OCI-LY7 (cell line): ENCODE measurements around the gene CBY3. TPM values are rescaled to one million over a fixed set of nuclear protein-coding genes. Genes with fewer than 3 reads are reported as not detected.
"Not testable (repeated sequence)": the region's sequence is repeated elsewhere in the genome, so short reads cannot be mapped to it uniquely, and the experiment has no call there.

Source experiments
- BruUV-seq: library from RNA; stranded (reverse); fragments of 400-500 nt; replicated peaks from 2 replicates; lab custom pipeline; 2021; lab: Mats Ljungman, UMichigan
- CTCF ChIA-PET: fragments of 300-600 bp; sonication (Branson Sonifier 250); formaldehyde crosslinking; loops from one replicate; lab custom pipeline; 2022; ENCODE audit warnings: antibody characterized with exemption; ENCODE audit not compliant: unreplicated experiment; lab: Charles Lee
- POLR2A ChIA-PET: fragments of 300-600 bp; sonication (Branson Sonifier 250); formaldehyde crosslinking; loops from one replicate; lab custom pipeline; 2022; ENCODE audit warnings: antibody characterized with exemption; lab: Charles Lee
- DNase-seq: peaks from one replicate; pipeline ENCODE4 v3.0.0-alpha.2; 2015; ENCODE audit warnings: low spot score
- H2AFZ ChIP-seq: fragments of 200-600 bp; sonication (generic), shearing (Covaris generic); 2 replicates; pipeline ENCODE4 v1.6.1; 2014; ENCODE audit warnings: mild to moderate bottlenecking, antibody characterized with exemption, low read length, moderate library complexity
- H3K27ac ChIP-seq: fragments of 200-600 bp; sonication (generic); 2 replicates; pipeline ENCODE4 v1.5.1; 2014; ENCODE audit warnings: mixed run types, low read depth, mild to moderate bottlenecking, moderate library complexity, low read length, inconsistent platforms; ENCODE audit not compliant: poor library complexity, severe bottlenecking
- H3K36me3 ChIP-seq: fragments of 200-600 bp; sonication (generic); 2 replicates; pipeline ENCODE4 v1.6.1; 2014; ENCODE audit warnings: mild to moderate bottlenecking, antibody characterized with exemption, low read length, moderate library complexity, mixed read lengths; ENCODE audit not compliant: insufficient read depth
- H3K4me1 ChIP-seq: fragments of 200-600 bp; sonication (generic); 2 replicates; pipeline ENCODE4 v1.5.1; 2014; ENCODE audit warnings: mild to moderate bottlenecking, low read length; ENCODE audit not compliant: insufficient read depth, poor library complexity, severe bottlenecking
- H3K4me2 ChIP-seq: fragments of 200-600 bp; sonication (generic); 2 replicates; pipeline ENCODE4 v1.6.1; 2014; ENCODE audit warnings: mild to moderate bottlenecking, low read length
- H3K4me3 ChIP-seq: fragments of 200-600 bp; sonication (generic); 2 replicates; pipeline ENCODE4 v1.5.1; 2014; ENCODE audit warnings: mild to moderate bottlenecking, low read depth, low read length; ENCODE audit not compliant: poor library complexity, severe bottlenecking
- H3K79me2 ChIP-seq: fragments of 200-600 bp; sonication (generic); 2 replicates; pipeline ENCODE4 v1.6.1; 2016; ENCODE audit warnings: low read depth, mild to moderate bottlenecking, low read length, moderate library complexity, mixed read lengths; ENCODE audit not compliant: insufficient read depth
- H3K9me2 ChIP-seq: fragments of 200-600 bp; sonication (generic); 2 replicates; pipeline ENCODE4 v1.6.1; 2016; ENCODE audit warnings: mild to moderate bottlenecking, low read length, mixed read lengths; ENCODE audit not compliant: insufficient read depth
- H3K9me3 ChIP-seq: fragments of 200-600 bp; sonication (generic); 2 replicates; pipeline ENCODE4 v1.6.1; 2014; ENCODE audit warnings: mild to moderate bottlenecking, mixed run types, low read length, mixed read lengths
- H4K20me1 ChIP-seq: fragments of 200-600 bp; sonication (generic); 2 replicates; pipeline ENCODE4 v1.6.1; 2014; ENCODE audit warnings: mild to moderate bottlenecking, antibody characterized with exemption, low read length, moderate library complexity, mixed read lengths; ENCODE audit not compliant: insufficient read depth
- intact Hi-C: fragments of 100-400 bp; cut with micrococcal nuclease; formaldehyde crosslinking; loops from one replicate; pipeline ENCODE4 v1.10.0; 2022; ENCODE audit not compliant: unreplicated experiment
- small RNA-seq: library from RNA; depleted of rRNA; stranded (forward); fragments of <200 nt; gene quantifications from one replicate; pipeline ENCODE3, GENCODE V24; 2014
- total RNA-seq, 2 experiments: library from RNA; depleted of rRNA in 1 of 2; stranded (reverse); fragments of >200 nt in 1 of 2; shearing (Covaris generic) in 1 of 2; gene quantifications; 2 replicates each; pipeline ENCODE4 v1.2.3, GENCODE V29; 2014 to 2022

The CBY3 gene
- total RNA-seq, 2 experiments from 2014 or later: not detected

- BruUV-seq, POLR2A ChIA-PET, H3K79me2 ChIP-seq, H3K4me1 ChIP-seq, H3K9me2 ChIP-seq, H3K36me3 ChIP-seq, H3K9me3 ChIP-seq, H4K20me1 ChIP-seq, H3K27ac ChIP-seq, H2AFZ ChIP-seq, H3K4me2 ChIP-seq, DNase-seq, H3K4me3 ChIP-seq, CTCF ChIA-PET: not testable (repeated sequence)
- intact Hi-C loops: loop anchor here (2.0 kb wide), 1 partner anchor 26 kb away; no protein-coding TSS in a partner anchor
Observed at GRCh38 chr5:179639296-179639695, 41.5 kb downstream of the CBY3 start.

DNA sequence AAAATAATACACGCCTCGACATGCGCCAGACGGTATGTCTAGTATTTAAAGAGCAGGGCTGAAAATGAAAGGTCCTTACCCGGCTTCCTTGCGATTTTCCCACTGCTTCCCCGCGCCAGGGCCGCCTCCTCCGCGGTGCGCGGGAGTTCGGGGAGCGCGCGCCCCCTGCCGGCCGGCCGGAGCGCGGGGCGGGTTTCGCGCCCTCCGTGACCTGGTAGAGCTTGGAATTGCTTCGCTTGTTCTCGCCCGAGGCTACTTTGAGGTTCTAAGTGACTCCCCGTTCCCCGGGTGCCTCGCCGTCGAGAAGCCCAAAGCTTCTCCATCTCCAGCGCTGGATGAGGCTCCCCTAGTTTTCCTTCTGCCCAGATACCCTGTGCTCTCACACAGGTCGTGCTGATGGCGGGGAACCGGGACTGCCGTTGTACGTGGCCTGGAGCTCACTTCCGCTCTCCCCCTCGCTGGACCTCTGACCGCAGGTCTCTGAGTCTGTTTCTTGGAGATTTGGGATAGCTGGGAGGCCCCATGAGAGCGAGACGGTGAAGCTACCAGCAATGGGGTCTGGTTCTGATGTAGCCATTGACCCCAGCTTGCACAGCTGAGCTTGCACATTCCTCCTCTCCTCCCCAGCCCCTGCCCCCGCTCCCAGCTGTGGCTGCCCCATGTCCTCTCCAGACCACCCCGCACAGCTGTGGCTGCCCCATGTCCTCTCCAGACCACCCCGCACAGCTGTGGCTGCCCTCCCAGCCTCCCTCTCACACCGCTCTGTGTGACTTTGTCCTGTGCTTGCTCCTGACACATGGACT is 46.3 kb downstream of the CBY3 start:
- H3K4me2 ChIP-seq: peak overlapping the region; percentile 46; the same call in 1 of the 2 replicates
- POLR2A ChIA-PET, DNase-seq, intact Hi-C loops, H3K4me3 ChIP-seq, H3K4me1 ChIP-seq, H2AFZ ChIP-seq, H3K9me3 ChIP-seq, H3K9me2 ChIP-seq, H3K79me2 ChIP-seq, BruUV-seq, H3K36me3 ChIP-seq, H3K27ac ChIP-seq, H4K20me1 ChIP-seq, CTCF ChIA-PET: not testable (repeated sequence)

- H3K27ac ChIP-seq, CTCF ChIA-PET, BruUV-seq, H4K20me1 ChIP-seq, intact Hi-C loops, H2AFZ ChIP-seq, H3K36me3 ChIP-seq, H3K79me2 ChIP-seq, H3K9me2 ChIP-seq, H3K4me1 ChIP-seq, H3K9me3 ChIP-seq, DNase-seq: not testable (repeated sequence)
- H3K4me3 ChIP-seq: peak overlapping the region; percentile 34
- POLR2A ChIA-PET: interaction anchor here (0.7 kb wide), 1 partner anchor 10 kb away, joined by 4 read pairs; the partner anchor contains the start of gene HNRNPH1
- peak overlapping the region; percentile 39; the same call in 1 of the 2 replicates for H3K4me2 ChIP-seq
Observed at GRCh38 chr5:179633501-179634369, 47.1 kb downstream of the CBY3 start.

Small RNA genes lying within 50 kb of the gene (small RNA-seq; reads per million reads assigned to genes)
- not detected for gene RF00017

Other genes starting within 250 kb of the CBY3 start
- gene RUFY1, start 130.5 kb downstream of the CBY3 start, total RNA-seq (2014; rRNA removed; shearing (Covaris generic)): 35.8 and 46.2 TPM in 2 replicates
- 43.5 and 47.7 TPM in 2 replicates for gene RUFY1, start 130.5 kb downstream of the CBY3 start, total RNA-seq (2022)
- 814 and 1,035 TPM in 2 replicates for gene HNRNPH1, start 57.4 kb downstream of the CBY3 start, total RNA-seq (2014; rRNA removed; shearing (Covaris generic))
- gene HNRNPH1, start 57.4 kb downstream of the CBY3 start, total RNA-seq (2022): 959 and 1,011 TPM in 2 replicates
- gene CANX, start 17.9 kb upstream of the CBY3 start, total RNA-seq (2014; rRNA removed; shearing (Covaris generic)): 164 and 256 TPM in 2 replicates
- gene CANX, start 17.9 kb upstream of the CBY3 start, total RNA-seq (2022): 412 and 451 TPM in 2 replicates
- 12.1 and 17.0 TPM in 2 replicates for gene MAML1, start 51.8 kb upstream of the CBY3 start, total RNA-seq (2014; rRNA removed; shearing (Covaris generic))
- gene MAML1, start 51.8 kb upstream of the CBY3 start, total RNA-seq (2022): 27.4 and 31.4 TPM in 2 replicates
- gene LTC4S, start 113.0 kb upstream of the CBY3 start, total RNA-seq (2014; rRNA removed; shearing (Covaris generic)): 0.44 and 1.3 TPM in 2 replicates
- gene LTC4S, start 113.0 kb upstream of the CBY3 start, total RNA-seq (2022): 4.0 and 4.5 TPM in 2 replicates
- 58.8 and 61.1 TPM in 2 replicates for gene MGAT4B, start 125.8 kb upstream of the CBY3 start, total RNA-seq (2014; rRNA removed; shearing (Covaris generic))
- 90.2 and 96.5 TPM in 2 replicates for gene MGAT4B, start 125.8 kb upstream of the CBY3 start, total RNA-seq (2022)
- gene SQSTM1, start 139.9 kb upstream of the CBY3 start, total RNA-seq (2014; rRNA removed; shearing (Covaris generic)): 44.4 and 58.5 TPM in 2 replicates
- 68.3 and 81.1 TPM in 2 replicates for gene SQSTM1, start 139.9 kb upstream of the CBY3 start, total RNA-seq (2022)
- gene MRNIP, start 177.8 kb upstream of the CBY3 start, total RNA-seq (2014; rRNA removed; shearing (Covaris generic)): 76.2 and 78.7 TPM in 2 replicates
- 70.5 and 76.5 TPM in 2 replicates for gene MRNIP, start 177.8 kb upstream of the CBY3 start, total RNA-seq (2022)
- 49.4 and 52.2 TPM in 2 replicates for gene TBC1D9B, start 226.9 kb upstream of the CBY3 start, total RNA-seq (2014; rRNA removed; shearing (Covaris generic))
- gene TBC1D9B, start 226.9 kb upstream of the CBY3 start, total RNA-seq (2022): 93.6 and 106 TPM in 2 replicates